Stimulated activated CD4-positive, alpha-beta T cell treated with anti-CD3 and anti-CD28 coated beads, Interleukin-12 subunit alpha, Interleukin-12 subunit beta, amount 100 ng/mL, for 48 hours (primary cell): ENCODE data around the gene MCAT.
"Not testable (repeated sequence)": the region's sequence is repeated elsewhere in the genome, so short reads cannot be mapped to it uniquely, and the experiment has no call there.

Source experiments
- DNase-seq, 3 donors: peaks; one replicate each; pipeline ENCODE4 v3.0.0-alpha.2; 2020; ENCODE audit warnings: low read depth in 2 of 3, low spot score in 1 of 3

MCAT gene

GRCh38 chr22:43127166-43127908, 15.9 kb downstream of the MCAT start:
- no peak for DNase-seq

DNA sequence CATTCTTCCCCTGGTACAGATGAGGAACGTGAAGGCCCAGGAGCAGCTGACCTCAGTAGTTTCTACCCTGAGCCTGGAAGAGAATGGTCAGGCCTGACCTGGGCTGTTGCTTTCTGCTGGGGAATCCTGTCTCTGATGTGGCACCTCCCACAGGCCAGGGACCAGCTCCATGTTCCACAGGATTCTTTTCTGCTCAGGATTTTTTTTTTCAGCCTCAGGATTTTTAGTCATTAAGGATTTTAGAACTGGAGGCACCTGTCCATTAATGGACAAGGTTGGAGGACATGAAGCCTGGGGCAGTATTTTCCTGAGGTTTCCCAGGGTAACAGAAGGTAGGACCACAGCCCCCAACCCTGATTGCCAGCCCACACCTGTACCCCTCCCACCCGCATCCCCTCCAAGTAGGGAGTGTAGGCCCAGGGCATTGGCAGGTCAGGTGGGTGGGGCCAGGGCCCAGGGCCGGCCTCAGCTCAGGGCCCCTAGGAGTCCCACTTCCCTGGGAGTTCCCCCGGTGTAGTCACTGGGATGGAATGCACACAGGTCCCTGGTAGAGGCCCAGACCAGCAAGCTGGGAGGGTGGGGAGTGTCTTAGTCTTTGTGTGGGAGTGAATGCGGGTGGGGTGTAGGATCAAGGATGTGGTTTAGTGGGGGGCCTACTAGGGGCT, 16.6 kb downstream of the MCAT start:
- no peak for DNase-seq

- no peak for DNase-seq
These were observed 24.2 kb downstream of the MCAT start for GRCh38 chr22:43118953-43119458.

GRCh38 chr22:43118024-43118849, 25.0 kb downstream of the MCAT start:
- no peak for DNase-seq

GRCh38 chr22:43116932-43117331, 26.3 kb downstream of the MCAT start:
- no peak for DNase-seq

DNA sequence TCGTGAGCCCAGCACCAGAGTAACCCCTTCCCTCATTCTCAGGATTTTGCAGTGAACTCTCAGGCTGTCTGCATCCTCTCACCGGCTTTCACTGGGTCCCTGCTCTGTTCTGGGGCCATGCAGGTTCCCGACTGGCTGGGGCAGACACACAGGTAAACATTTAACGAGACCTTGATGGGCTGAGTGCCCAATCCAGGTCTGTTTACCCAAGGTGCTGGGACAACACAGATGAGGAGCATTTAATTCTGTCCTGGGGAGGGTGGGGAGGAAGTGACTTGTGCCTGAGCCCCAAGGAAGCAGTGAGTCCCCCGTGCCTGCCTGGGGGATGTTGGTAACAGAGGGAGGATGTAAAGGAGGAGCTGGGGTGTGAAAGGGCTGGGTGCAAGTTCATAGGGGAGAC, 28.2 kb downstream of the MCAT start:
- DNase-seq, result no peak

DNA sequence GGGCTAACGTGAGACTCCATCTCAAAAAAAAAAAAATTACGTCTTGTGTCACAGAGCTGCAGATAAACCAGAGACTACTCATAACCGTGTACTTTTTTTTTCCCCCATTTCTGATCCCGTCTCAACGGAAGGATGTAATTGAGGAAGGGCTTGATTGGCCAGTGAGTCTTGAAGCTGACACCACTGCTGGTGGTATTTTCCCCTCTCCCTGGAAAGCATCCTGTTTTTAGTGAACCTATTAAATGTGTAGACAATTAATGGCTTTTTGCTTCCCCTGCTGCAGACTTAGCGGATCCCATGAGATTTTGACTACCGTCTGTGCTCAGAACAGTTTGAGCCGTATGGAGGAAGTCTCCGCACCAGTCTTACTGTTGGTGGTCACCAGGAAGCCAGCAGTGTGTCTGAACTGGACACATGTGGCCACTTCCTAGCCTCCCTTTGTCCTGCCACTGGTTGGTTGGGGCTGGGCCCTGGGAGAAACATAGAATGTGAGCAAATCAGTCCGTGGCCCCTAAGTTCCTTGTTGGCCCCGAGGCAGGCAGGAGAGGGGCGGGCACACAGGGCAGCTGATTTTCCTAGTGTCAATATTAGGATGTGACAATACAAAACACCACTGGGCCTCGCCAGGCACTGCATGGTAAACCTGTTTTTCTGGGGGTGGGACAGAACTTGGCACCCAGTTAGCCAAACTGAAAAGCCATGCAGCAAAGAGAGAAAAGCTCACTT, 29.5 kb downstream of the MCAT start:
- no peak for DNase-seq

DNA sequence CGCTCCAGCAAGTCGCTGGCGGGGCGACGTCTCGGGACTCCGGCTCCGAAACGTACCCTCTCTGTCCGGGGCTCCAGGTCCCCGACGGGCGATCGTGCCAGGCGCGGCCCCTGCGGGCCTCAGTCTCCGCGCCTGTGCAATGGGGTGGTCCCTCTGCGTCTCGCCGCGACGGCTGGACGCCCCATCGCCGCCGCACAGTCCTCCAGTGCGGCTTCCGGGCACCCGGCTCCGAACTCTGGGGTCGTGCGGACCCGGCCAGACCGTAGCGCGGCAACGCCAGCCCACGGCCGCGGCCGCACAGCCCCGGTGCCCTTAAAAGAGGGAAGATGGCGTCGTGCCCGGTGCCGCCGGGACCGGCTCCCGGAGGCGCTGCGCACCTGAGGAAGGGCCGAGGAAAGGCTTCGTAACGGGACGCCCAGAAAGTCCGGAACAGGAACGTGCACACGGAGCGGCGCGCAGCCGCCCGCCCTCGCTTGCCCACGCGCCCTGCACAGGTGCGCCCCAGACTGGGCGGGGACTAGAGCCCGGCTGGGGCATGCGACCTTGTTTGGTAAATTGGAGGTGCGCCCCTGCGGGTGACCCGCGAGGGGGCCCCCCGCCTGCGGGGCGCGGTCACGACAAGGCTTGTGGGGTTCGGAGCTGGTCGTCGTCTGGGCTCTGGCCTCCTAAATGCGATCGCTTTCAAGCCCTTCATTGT, 32.1 kb downstream of the MCAT start:
- no peak for DNase-seq

- DNase-seq, result peak in 2 of 3 donors; percentile 17 to 22
These were observed 32.7 kb downstream of the MCAT start, which contains the start of gene BIK for GRCh38 chr22:43110444-43110926. BIK (plus strand) TSS chr22:43110750; CDS start chr22:43124023, 13,273 bp downstream.

GRCh38 chr22:43109921-43110443, 33.2 kb downstream of the MCAT start:
- no peak for DNase-seq

GRCh38 chr22:43109511-43109910, 33.7 kb downstream of the MCAT start:
- DNase-seq, result no peak

DNA sequence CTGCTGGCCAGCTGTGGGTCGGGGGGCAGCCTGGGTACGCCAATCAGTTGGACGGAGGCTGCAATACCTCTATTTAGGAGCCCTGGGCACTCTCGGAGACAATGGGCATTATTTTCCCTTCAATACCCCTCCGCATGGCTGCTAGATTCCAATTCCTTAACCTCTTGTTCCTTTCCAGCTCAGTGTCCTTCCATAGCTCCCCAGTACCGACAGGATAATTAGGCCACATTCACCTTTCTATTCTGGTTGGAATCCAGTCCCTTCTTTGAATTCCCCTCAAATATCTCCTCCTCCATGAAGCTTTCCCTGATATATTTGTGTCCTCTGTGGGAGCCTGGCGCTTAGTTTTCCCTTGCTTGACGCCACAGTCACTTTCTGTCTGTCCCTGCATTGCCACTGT, 36.9 kb downstream of the MCAT start:
- no peak for DNase-seq

GRCh38 chr22:43104950-43105349, 38.2 kb downstream of the MCAT start:
- DNase-seq, result not testable (repeated sequence)

GRCh38 chr22:43104056-43104625, 39.1 kb downstream of the MCAT start:
- DNase-seq, result not testable (repeated sequence)

- no peak for DNase-seq
These were observed 41.9 kb downstream of the MCAT start for GRCh38 chr22:43101306-43101705.

GRCh38 chr22:43100225-43100624, 43.0 kb downstream of the MCAT start:
- no peak for DNase-seq

GRCh38 chr22:43099095-43099494, 44.1 kb downstream of the MCAT start:
- DNase-seq, result no peak

DNA sequence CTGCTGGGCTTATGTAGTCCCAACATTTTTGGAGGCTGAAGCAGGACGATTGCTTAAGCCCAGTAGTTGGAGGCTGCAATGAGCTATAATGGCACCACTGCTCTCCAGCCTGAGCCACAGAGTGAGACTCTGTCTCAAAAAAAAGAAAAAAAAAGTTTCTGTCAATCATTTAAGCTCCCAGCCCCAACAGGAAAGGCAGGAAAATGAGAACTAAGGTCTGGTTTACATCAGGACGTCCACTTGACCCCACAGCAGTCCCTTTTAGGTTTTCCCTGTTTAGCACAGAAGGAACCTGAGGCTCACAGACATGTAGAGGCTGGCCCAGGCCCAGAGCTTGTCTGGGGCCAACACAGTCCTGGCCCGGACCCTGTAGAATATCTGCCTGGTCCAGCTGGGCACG, 44.8 kb downstream of the MCAT start:
- no peak for DNase-seq

DNA sequence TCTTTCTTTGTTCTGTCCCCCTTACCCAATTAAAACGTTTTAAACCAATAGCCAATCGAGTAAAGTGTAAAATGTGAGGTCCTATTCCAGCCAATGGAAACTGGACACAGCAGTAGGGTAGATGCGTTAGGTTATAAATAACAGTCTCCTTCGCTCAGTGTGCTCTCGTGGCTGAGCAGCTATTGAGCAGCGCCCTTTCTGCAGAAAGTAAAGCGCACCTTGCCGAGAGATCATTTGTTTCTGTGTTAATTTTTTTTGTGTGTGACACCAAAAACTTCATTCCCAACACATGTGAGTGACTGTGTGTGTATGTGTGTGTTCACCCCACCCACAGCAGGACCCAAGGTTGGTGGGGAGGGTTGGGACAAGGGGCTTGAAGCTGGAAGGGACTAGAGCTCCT, 46.8 kb downstream of the MCAT start:
- DNase-seq, result no peak

DNA sequence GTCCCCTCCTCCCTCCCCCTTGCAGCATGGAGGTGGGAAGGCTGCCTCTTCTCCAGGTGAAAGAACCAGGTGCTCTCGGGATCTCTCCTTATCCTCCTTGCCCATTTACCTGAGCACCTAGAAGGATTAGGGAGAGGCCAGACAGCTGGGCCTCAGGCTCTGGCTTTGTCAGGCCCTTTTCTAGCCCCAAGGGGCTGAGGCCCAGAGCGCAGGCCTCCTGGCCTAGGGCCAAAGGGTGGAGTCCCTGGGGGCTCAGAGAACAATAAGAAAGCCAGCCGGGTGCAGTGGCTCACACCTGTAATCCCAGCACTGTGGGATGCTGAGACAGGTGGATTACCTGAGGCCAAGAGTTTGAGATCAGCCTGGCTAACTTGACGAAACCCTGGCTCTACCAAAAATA, 48.6 kb downstream of the MCAT start:
- DNase-seq, result no peak
